ENCODE data around the gene ENAM.

DNA sequence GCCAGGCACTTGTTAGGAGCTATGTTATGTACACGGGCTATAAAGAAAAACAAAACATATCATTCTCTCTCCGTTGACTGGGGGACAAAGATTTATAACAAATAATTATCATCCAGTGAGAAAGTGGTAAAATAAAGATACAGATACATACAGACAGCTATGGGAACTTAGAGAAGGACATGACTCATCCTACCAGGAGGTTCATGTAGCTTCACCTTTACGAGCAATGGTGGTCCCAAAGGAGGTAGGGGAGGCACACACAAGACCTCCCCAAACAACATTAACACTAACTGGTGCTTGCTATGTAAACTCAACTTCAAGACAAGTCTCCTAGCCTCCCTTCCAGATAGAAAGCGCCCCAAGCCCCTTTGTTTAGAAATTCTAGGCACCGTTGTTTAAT is 27.6 kb upstream of the ENAM start:
- TF ChIP-seq, protein P1, sequence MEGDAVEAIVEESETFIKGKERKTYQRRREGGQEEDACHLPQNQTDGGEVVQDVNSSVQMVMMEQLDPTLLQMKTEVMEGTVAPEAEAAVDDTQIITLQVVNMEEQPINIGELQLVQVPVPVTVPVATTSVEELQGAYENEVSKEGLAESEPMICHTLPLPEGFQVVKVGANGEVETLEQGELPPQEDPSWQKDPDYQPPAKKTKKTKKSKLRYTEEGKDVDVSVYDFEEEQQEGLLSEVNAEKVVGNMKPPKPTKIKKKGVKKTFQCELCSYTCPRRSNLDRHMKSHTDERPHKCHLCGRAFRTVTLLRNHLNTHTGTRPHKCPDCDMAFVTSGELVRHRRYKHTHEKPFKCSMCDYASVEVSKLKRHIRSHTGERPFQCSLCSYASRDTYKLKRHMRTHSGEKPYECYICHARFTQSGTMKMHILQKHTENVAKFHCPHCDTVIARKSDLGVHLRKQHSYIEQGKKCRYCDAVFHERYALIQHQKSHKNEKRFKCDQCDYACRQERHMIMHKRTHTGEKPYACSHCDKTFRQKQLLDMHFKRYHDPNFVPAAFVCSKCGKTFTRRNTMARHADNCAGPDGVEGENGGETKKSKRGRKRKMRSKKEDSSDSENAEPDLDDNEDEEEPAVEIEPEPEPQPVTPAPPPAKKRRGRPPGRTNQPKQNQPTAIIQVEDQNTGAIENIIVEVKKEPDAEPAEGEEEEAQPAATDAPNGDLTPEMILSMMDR (optimal IDR thresholded peaks at IDR 0.05 in 1 of 3, IDR thresholded peaks at IDR 0.05 in 1 of 3, conservative IDR thresholded peaks at IDR 0.05 in 1 of 3; ENCODE audit: extremely low read depth in 1 of 3, insufficient read depth in 2 of 3, low read length in 3 of 3): no peak
- no peak for TF ChIP-seq EZH2 (IDR thresholded peaks at IDR 0.05; ENCODE audit: low read length)
